Sigmoid colon (tissue), 7 donors: ENCODE measurements around the gene CCL4. TPM values are rescaled to one million over a fixed set of nuclear protein-coding genes. Genes with fewer than 3 reads are reported as not detected.
"Not testable (repeated sequence)": the region's sequence is repeated elsewhere in the genome, so short reads cannot be mapped to it uniquely, and the experiment has no call there.

Source experiments
- DNase-seq: peaks from one replicate; pipeline ENCODE4 v3.0.0-alpha.2; 2019
- H3K27ac ChIP-seq, 4 donors: fragments of 200-600 bp; sonication (generic); one replicate each; pipeline ENCODE4 v1.5.1; 2016 to 2019; ENCODE audit warnings: mild to moderate bottlenecking in 1 of 4
- H3K27me3 ChIP-seq, 3 donors: fragments of 200-600 bp; sonication (generic); one replicate each; pipeline ENCODE4 v1.5.1; 2019; ENCODE audit warnings: mild to moderate bottlenecking in 1 of 3
- H3K36me3 ChIP-seq, 4 donors: fragments of 200-600 bp; sonication (generic); one replicate each; pipeline ENCODE4 v1.5.1; 2016 to 2019
- H3K4me1 ChIP-seq, 4 donors: fragments of 200-600 bp; sonication (generic); one replicate each; pipeline ENCODE4 v1.5.1; 2017 to 2019
- H3K4me3 ChIP-seq, 4 donors: fragments of 200-600 bp; sonication (generic); one replicate each; pipeline ENCODE4 v1.5.1; 2017 to 2019; ENCODE audit warnings: mild to moderate bottlenecking in 2 of 4, moderate library complexity in 1 of 4
- H3K9me3 ChIP-seq, 4 donors: fragments of 200-600 bp in 3 of 4; sonication (generic) in 3 of 4; one replicate each; pipeline versions ENCODE4 v1.5.1 to v1.6.1; 2013 to 2019
- EP300 ChIP-seq, 4 donors: sonication (generic); formaldehyde crosslinking; IDR thresholded peaks; one replicate each; pipeline ENCODE4 v1.6.1; 2017; ENCODE audit warnings: antibody characterized with exemption in 4 of 4
- POLR2A ChIP-seq, 2 donors: fragments of 450-650 bp; IDR thresholded peaks; one replicate each; pipeline ENCODE4 v1.6.1; 2016; ENCODE audit warnings: antibody characterized with exemption in 2 of 2, mild to moderate bottlenecking in 2 of 2, moderate library complexity in 2 of 2
- POLR2AphosphoS5 ChIP-seq, 4 donors: sonication (generic); formaldehyde crosslinking; IDR thresholded peaks; one replicate each; pipeline ENCODE4 v1.6.1; 2017; ENCODE audit warnings: antibody characterized with exemption in 4 of 4
- WGBS, 2 donors: extraction: QIAGEN DNeasy Blood & Tissue Kit; methylation state at CpG; one replicate each; pipeline ENCODE4 v1.1.7; 2013; 5-methylcytosine and 5-hydroxymethylcytosine counted together
- intact Hi-C: fragments of 100-400 bp; cut with DNase I; formaldehyde crosslinking; loops from one replicate; pipeline ENCODE4 v1.15.1; 2023
- polyA plus RNA-seq, 3 donors: library from polyadenylated mRNA; stranded (reverse); fragments of 200-250 nt; gene quantifications; one replicate each; pipeline ENCODE4 v1.2.3, GENCODE V29; 2013
- total RNA-seq, 4 donors: library from RNA; depleted of rRNA; stranded (reverse); fragments of >200 nt; gene quantifications; one replicate each; pipeline ENCODE4 v1.1.0, GENCODE V29; 2016
- TF ChIP-seq, protein P1 (sequence below), 4 experiments: fragments of 450-650 bp in 3 of 4; fragments of 200-600 bp in 1 of 4; IDR thresholded peaks; one replicate each; pipeline ENCODE4 v1.5.1; 2016 to 2019; ENCODE audit warnings: antibody characterized with exemption in 4 of 4, mild to moderate bottlenecking in 3 of 4, moderate library complexity in 2 of 4
- donor health status: healthy with polysubstance abuse.
- donor health status: Bipolar disorder and iron deficiency.
- donor health status: healthy.

CCL4 gene
- total and polyA plus RNA-seq, 7 donors, result 0.16 to 12.7 (median 3.0) TPM; not detected in 1

DNA sequence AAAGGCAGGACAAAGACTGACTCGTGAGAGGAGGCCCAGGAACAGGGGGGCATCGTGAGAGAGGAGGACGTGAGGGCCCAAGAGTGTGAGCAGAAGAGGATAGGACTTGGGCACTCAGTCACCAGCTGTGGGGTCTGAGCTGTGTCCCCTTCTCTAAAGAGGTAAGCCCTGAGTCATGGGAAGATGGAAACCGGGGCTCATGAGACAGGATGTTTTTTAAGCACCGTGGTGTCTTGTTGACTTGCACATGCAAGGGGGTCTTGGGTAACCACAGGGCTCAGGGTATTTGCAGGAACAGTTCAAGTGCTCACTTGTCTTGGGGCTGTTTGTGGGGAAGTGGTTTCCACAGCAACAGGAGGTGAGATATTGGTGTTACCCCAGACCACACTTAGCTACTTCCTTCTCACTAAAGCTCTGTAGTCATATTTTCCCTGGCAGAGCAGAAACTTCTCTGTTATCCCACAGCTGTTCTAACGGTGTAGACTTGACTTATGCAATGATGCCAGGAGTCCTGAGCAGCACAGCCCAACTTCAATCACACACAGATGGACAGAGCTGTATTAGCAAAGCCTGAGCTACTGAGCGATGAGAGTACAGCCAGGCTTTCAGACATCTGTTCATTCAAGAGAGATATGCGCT, 21.0 kb upstream of the CCL4 start:
- H3K4me3 ChIP-seq, H3K9me3 ChIP-seq, H3K36me3 ChIP-seq, H3K27me3 ChIP-seq, DNase-seq, H3K4me1 ChIP-seq, intact Hi-C loops, H3K27ac ChIP-seq: not testable (repeated sequence)
- 52 to 78% methylated on average over 8 of the region's 8 CpGs for WGBS, 2 donors
- TF ChIP-seq POLR2AphosphoS5 (IDR thresholded peaks at IDR 0.05), result peak in 1 of 4 donors; percentile 16

- intact Hi-C loops, DNase-seq, H3K4me3 ChIP-seq, H3K27me3 ChIP-seq, H3K9me3 ChIP-seq, H3K4me1 ChIP-seq, H3K36me3 ChIP-seq, H3K27ac ChIP-seq: not testable (repeated sequence)
- 92 to 94% methylated on average over 2 of the region's 2 CpGs for WGBS, 2 donors
Measured at GRCh38 chr17:36083691-36084090, 19.9 kb upstream of the CCL4 start.

GRCh38 chr17:36085765-36086164, 17.9 kb upstream of the CCL4 start:
- no peak overlapping the region for H3K4me3 ChIP-seq
- peaks cover 0 to 11% (median 0%) of the 10 kb centered on the region in 3 donors for H3K27me3 ChIP-seq
- DNase-seq, result no peak
- H3K9me3 ChIP-seq, result no peaks in the 10 kb centered on the region
- no peak overlapping the region for H3K27ac ChIP-seq
- intact Hi-C loops, result no loop called here
- peak in 2 of 4 donors; percentile 8 to 34 for TF ChIP-seq POLR2AphosphoS5 (IDR thresholded peaks at IDR 0.05)
- TF ChIP-seq, protein P1, sequence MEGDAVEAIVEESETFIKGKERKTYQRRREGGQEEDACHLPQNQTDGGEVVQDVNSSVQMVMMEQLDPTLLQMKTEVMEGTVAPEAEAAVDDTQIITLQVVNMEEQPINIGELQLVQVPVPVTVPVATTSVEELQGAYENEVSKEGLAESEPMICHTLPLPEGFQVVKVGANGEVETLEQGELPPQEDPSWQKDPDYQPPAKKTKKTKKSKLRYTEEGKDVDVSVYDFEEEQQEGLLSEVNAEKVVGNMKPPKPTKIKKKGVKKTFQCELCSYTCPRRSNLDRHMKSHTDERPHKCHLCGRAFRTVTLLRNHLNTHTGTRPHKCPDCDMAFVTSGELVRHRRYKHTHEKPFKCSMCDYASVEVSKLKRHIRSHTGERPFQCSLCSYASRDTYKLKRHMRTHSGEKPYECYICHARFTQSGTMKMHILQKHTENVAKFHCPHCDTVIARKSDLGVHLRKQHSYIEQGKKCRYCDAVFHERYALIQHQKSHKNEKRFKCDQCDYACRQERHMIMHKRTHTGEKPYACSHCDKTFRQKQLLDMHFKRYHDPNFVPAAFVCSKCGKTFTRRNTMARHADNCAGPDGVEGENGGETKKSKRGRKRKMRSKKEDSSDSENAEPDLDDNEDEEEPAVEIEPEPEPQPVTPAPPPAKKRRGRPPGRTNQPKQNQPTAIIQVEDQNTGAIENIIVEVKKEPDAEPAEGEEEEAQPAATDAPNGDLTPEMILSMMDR (IDR thresholded peaks at IDR 0.05), result no peak
- TF ChIP-seq POLR2A (IDR thresholded peaks at IDR 0.05), result no peak
- TF ChIP-seq EP300 (IDR thresholded peaks at IDR 0.05), result no peak
- no peaks in the 10 kb centered on the region for H3K36me3 ChIP-seq
- 44 to 69% methylated on average over 1 of the region's 1 CpG for WGBS, 2 donors
- no peaks in the 10 kb centered on the region for H3K4me1 ChIP-seq

DNA sequence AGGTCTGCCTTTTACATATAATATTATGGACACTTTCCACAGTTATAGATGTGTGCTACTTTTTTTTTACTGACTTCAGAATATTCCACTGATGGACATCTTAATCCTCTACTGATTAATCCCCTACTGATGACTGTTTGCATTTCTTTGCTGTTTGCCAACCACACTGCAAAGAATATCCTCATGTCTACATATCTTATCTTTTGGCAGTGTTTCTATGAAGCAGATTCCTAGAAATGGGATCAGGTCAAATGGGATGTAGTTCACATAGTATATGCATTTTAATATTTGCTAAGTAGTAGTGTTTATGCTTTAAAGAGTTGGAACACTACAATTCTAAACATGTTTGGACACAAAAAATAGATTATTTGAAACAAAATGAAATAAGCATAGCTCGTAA, 16.8 kb upstream of the CCL4 start:
- Histone ChIP-seq H3K4me1 (no peaks in the 10 kb centered on the region), H3K27ac (no peak overlapping the region), H3K4me3 (no peak overlapping the region), H3K36me3 (no peaks in the 10 kb centered on the region), H3K27me3 (peaks cover 0 to 11% (median 0%) of the 10 kb centered on the region in 3 donors), H3K9me3 (no peaks in the 10 kb centered on the region)
- DNase-seq, result no peak
- intact Hi-C loops, result no loop called here
- 85 to 93% methylated on average over 1 of the region's 1 CpG for WGBS, 2 donors
- TF ChIP-seq POLR2A (IDR thresholded peaks at IDR 0.05) (no peak), POLR2AphosphoS5 (IDR thresholded peaks at IDR 0.05) (no peak), EP300 (IDR thresholded peaks at IDR 0.05) (no peak)
- TF ChIP-seq, protein P1 (IDR thresholded peaks at IDR 0.05), result no peak

DNA sequence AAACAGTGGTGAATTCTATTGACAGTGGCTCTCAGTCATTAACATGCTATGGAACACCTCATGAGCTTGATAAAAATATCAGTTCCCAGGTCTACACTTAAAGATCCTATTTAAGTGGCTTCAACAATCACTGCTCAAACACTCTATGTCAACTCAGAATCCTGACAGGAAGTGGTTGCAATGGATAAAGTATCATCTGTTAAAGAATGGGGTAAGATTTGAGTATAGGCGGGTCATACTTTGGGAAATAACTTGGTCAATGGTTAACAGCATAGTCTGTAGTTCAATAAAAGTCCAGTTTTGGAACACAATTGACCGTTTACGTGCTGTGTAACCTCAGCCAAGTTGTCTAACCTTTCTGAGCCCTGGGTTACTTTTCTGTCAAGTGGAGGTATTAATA, 16.2 kb upstream of the CCL4 start:
- intact Hi-C loops, DNase-seq, H3K9me3 ChIP-seq, H3K36me3 ChIP-seq, H3K27ac ChIP-seq, H3K4me3 ChIP-seq, H3K4me1 ChIP-seq: not testable (repeated sequence)
- WGBS, 2 donors, result 60% methylated on average over 1 of the region's 3 CpGs; no CpG with 5 or more reads in 1 of the 2 donors
- H3K27me3 ChIP-seq, result peaks cover 0 to 11% (median 0%) of the 10 kb centered on the region in 3 donors

GRCh38 chr17:36087897-36088572, 15.6 kb upstream of the CCL4 start:
- peaks cover 0 to 11% (median 0%) of the 10 kb centered on the region in 3 donors for H3K27me3 ChIP-seq
- WGBS, 2 donors, result 92% methylated on average over 10 of the region's 10 CpGs
- DNase-seq, H3K27ac ChIP-seq, intact Hi-C loops, H3K9me3 ChIP-seq, H3K36me3 ChIP-seq, H3K4me1 ChIP-seq, H3K4me3 ChIP-seq: not testable (repeated sequence)
